ENCODE data around the gene SLC35B1.

DNA sequence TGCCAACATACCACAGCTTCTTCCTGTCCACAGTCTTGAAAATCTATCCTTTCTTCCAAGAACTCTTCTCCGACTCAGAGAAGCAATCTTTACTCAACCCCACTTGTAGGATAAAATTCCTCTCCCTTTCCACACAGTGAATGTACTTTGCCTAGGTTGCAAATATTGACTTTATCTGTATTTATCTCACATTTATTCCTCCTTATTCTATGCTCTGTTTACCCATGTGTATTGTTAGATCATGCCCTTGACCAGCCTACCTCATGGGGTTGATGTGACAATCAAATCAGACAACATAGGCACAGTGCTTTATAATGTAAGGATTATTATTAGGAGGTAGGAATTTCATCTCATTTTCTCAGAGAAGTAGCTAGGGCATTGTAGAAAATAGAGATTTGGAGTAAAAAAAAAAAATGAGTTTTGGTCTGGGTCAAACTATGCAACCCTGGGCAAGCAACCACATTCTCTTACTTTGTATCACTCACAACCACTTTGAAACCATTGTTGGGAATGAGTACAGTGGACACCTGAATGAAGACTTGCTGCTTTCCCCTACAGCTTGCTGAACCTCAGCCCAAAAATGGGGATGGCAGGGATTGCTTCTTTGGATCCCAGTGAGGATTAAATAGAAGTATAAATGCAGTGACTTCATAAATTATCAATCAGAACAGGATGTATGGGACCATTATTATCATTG is 9.1 kb upstream of the SLC35B1 start:
- TF ChIP-seq YY1 (IDR thresholded peaks at IDR 0.05; ENCODE audit: insufficient read depth, insufficient read length) (no peak), ZNF274 (IDR thresholded peaks at IDR 0.05; ENCODE audit: low read depth, low read length) (no peak)

Data from NT2/D1 (cell line).